ENCODE data around the gene CFLAR. TPM values are rescaled to one million over a fixed set of nuclear protein-coding genes. Genes with fewer than 3 reads are reported as not detected.
"Not testable (repeated sequence)": the region's sequence is repeated elsewhere in the genome, so short reads cannot be mapped to it uniquely, and the experiment has no call there.

CFLAR gene
- total and polyA plus RNA-seq, 2 of the 4 experiments (the other 2 are of a cell fraction), result 29.2 to 59.9 TPM

DNA sequence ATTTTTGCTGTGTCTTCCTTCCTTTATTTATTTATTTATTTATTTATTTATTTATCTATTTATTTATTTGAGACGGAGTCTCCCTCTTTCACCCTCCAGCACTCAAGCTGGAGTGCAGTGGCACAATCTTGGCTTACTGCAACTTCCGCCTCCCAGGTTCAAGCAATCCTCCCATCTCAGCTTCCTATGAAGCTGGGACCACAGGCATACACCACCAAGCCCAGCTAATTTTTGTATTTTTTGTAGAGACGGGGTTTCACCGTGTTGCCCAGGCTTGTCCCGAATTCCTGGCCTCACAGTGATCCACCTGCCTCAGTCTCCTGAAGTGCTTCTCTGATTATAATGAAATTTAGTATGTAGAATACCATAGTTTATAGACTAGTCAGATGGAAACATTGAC lies 67.9 kb downstream of the CFLAR start:
- H3K27me3 ChIP-seq (ENCODE audit: control insufficient read depth, insufficient read depth, low read length); H4K20me1 ChIP-seq (ENCODE audit: insufficient read depth, low read length); H3K4me3 ChIP-seq (ENCODE audit: insufficient read depth, low read depth, low read length); dilution Hi-C loops (cut with HindIII; ENCODE audit: low sequenced_read_pairs, unreplicated experiment); H3K23ac ChIP-seq (ENCODE audit: low read depth, low read length); in situ Hi-C loops (cut with MboI; ENCODE audit: low sequenced_read_pairs); BruUV-seq (replicated peaks); H4K5ac ChIP-seq (ENCODE audit: low read depth, low read length); H2AK5ac ChIP-seq (ENCODE audit: low read depth, low read length); H3K9me1 ChIP-seq (ENCODE audit: insufficient read depth, low read length); ATAC-seq (ENCODE audit: low read depth); H2BK120ac ChIP-seq (ENCODE audit: low read depth, low read length); H3K4me1 ChIP-seq (ENCODE audit: control insufficient read depth, insufficient read depth, low read length); H2BK15ac ChIP-seq (ENCODE audit: low read depth, low read length); H3K56ac ChIP-seq (ENCODE audit: extremely low read depth, insufficient read depth, low read length); H3K9me3 ChIP-seq (ENCODE audit: control insufficient read depth, insufficient read depth, low read length); H3K4me2 ChIP-seq (ENCODE audit: low read depth, low read length); H3K14ac ChIP-seq (replicated peaks; ENCODE audit: low read depth, low read length); POLR2A ChIA-PET (ENCODE audit: unreplicated experiment); H3K18ac ChIP-seq (ENCODE audit: low read depth, low read length); H3K79me1 ChIP-seq (ENCODE audit: low read depth in 1 of 2, low read length in 2 of 2); DNase-seq; H4K91ac ChIP-seq (ENCODE audit: insufficient read depth, low read depth, low read length); H2AFZ ChIP-seq (replicated peaks; ENCODE audit: low read length, poor library complexity); H2AK9ac ChIP-seq (replicated peaks; ENCODE audit: low read depth, low read length, poor library complexity); H3K9ac ChIP-seq (ENCODE audit: low read depth, low read length); H3K27ac ChIP-seq (ENCODE audit: insufficient read depth, low read length); H3K36me3 ChIP-seq (ENCODE audit: control insufficient read depth, insufficient read depth, low read length); H3K4ac ChIP-seq (ENCODE audit: low read depth, low read length); H2BK20ac ChIP-seq (ENCODE audit: low read depth, low read length); H4K8ac ChIP-seq (ENCODE audit: low read depth in 2 of 2, low read length in 2 of 2); H2BK5ac ChIP-seq (ENCODE audit: low read depth, low read length, poor library complexity, severe bottlenecking): not testable (repeated sequence)
- intact Hi-C loops (cut with micrococcal nuclease), result loop anchor here (1.0 kb wide), 1 partner anchor 48 kb away; no protein-coding TSS in a partner anchor
- 90% methylated on average over 2 of the region's 5 CpGs; no CpG with 5 or more reads in 1 of the 2 experiments for WGBS, 2 experiments (ENCODE audit: extremely low coverage in 2 of 2, insufficient read length in 1 of 2)
- CTCF ChIA-PET, result interaction anchor here (0.9 kb wide), 1 partner anchor 48 kb away, joined by 3 read pairs; no protein-coding TSS in a partner anchor

- POLR2A ChIA-PET (ENCODE audit: unreplicated experiment); H4K91ac ChIP-seq (ENCODE audit: insufficient read depth, low read depth, low read length); H2AFZ ChIP-seq (replicated peaks; ENCODE audit: low read length, poor library complexity); H3K23ac ChIP-seq (ENCODE audit: low read depth, low read length); H2AK9ac ChIP-seq (replicated peaks; ENCODE audit: low read depth, low read length, poor library complexity); H3K9me1 ChIP-seq (ENCODE audit: insufficient read depth, low read length); H3K27ac ChIP-seq (ENCODE audit: insufficient read depth, low read length); in situ Hi-C loops (cut with MboI; ENCODE audit: low sequenced_read_pairs); DNase-seq; H3K4ac ChIP-seq (ENCODE audit: low read depth, low read length); H3K4me2 ChIP-seq (ENCODE audit: low read depth, low read length); H3K79me1 ChIP-seq (ENCODE audit: low read depth in 1 of 2, low read length in 2 of 2); H2AK5ac ChIP-seq (ENCODE audit: low read depth, low read length); H2BK120ac ChIP-seq (ENCODE audit: low read depth, low read length); H3K4me1 ChIP-seq (ENCODE audit: control insufficient read depth, insufficient read depth, low read length); H2BK20ac ChIP-seq (ENCODE audit: low read depth, low read length); H3K36me3 ChIP-seq (ENCODE audit: control insufficient read depth, insufficient read depth, low read length); H4K8ac ChIP-seq (ENCODE audit: low read depth in 2 of 2, low read length in 2 of 2); H4K20me1 ChIP-seq (ENCODE audit: insufficient read depth, low read length); H3K9ac ChIP-seq (ENCODE audit: low read depth, low read length); H3K14ac ChIP-seq (replicated peaks; ENCODE audit: low read depth, low read length); H3K18ac ChIP-seq (ENCODE audit: low read depth, low read length); H3K27me3 ChIP-seq (ENCODE audit: control insufficient read depth, insufficient read depth, low read length); BruUV-seq (replicated peaks); H4K5ac ChIP-seq (ENCODE audit: low read depth, low read length); H3K9me3 ChIP-seq (ENCODE audit: control insufficient read depth, insufficient read depth, low read length); H2BK5ac ChIP-seq (ENCODE audit: low read depth, low read length, poor library complexity, severe bottlenecking); CTCF ChIA-PET; dilution Hi-C loops (cut with HindIII; ENCODE audit: low sequenced_read_pairs, unreplicated experiment); H2BK15ac ChIP-seq (ENCODE audit: low read depth, low read length); H3K56ac ChIP-seq (ENCODE audit: extremely low read depth, insufficient read depth, low read length); H3K4me3 ChIP-seq (ENCODE audit: insufficient read depth, low read depth, low read length); ATAC-seq (ENCODE audit: low read depth); intact Hi-C loops (cut with micrococcal nuclease): not testable (repeated sequence)
- 80% methylated on average over 1 of the region's 6 CpGs; no CpG with 5 or more reads in 1 of the 2 experiments for WGBS, 2 experiments (ENCODE audit: extremely low coverage in 2 of 2, insufficient read length in 1 of 2)
Measured at GRCh38 chr2:201184248-201184647, 68.3 kb downstream of the CFLAR start.

Data from IMR-90 (cell line).